Glutamatergic neuron (in vitro differentiated cells): Measurements from ENCODE around the gene ERCC1. TPM values are rescaled to one million over a fixed set of nuclear protein-coding genes. Genes with fewer than 3 reads are reported as not detected.

ENCODE experiments used
- DNase-seq: peaks from one replicate; pipeline ENCODE4 v3.0.0; 2022
- H3K27ac Mint-ChIP-seq: one replicate; pipeline ENCODE4 v1.8.0; 2020; ENCODE audit warnings: mild to moderate bottlenecking, mixed read lengths, inconsistent platforms; ENCODE audit not compliant: unreplicated experiment
- H3K27me3 Mint-ChIP-seq: one replicate; pipeline ENCODE4 v1.8.0; 2020; ENCODE audit warnings: mild to moderate bottlenecking, moderate library complexity, mixed read lengths, inconsistent platforms; ENCODE audit not compliant: unreplicated experiment
- H3K36me3 Mint-ChIP-seq: one replicate; pipeline ENCODE4 v1.8.0; 2020; ENCODE audit warnings: mild to moderate bottlenecking, mixed read lengths, inconsistent platforms; ENCODE audit not compliant: unreplicated experiment
- H3K4me1 Mint-ChIP-seq: one replicate; pipeline ENCODE4 v1.8.0; 2020; ENCODE audit warnings: mild to moderate bottlenecking, low read depth, mixed read lengths, inconsistent platforms; ENCODE audit not compliant: unreplicated experiment
- H3K4me3 Mint-ChIP-seq: one replicate; pipeline ENCODE4 v1.8.0; 2020; ENCODE audit warnings: mild to moderate bottlenecking, mixed read lengths, inconsistent platforms; ENCODE audit not compliant: unreplicated experiment
- H3K9me3 Mint-ChIP-seq: one replicate; pipeline ENCODE4 v1.8.0; 2020; ENCODE audit warnings: mild to moderate bottlenecking, moderate library complexity, mixed read lengths, inconsistent platforms; ENCODE audit not compliant: unreplicated experiment
- total RNA-seq: library from RNA; stranded (reverse); fragmentation: NEBNext Ultra II Directional; extraction: Animal tissue kit (Norgen Biotek cat#: 25700); gene quantifications from one replicate; pipeline ENCODE4 v1.2.1, GENCODE V29; 2021; ENCODE audit not compliant: unreplicated experiment
- TF ChIP-seq, protein P1 (sequence below): fragments of 200-600 bp; sonication (generic); IDR thresholded peaks from one replicate; pipeline ENCODE4 v1.5.0; 2021; ENCODE audit not compliant: partially characterized antibody, unreplicated experiment

ERCC1 gene
- total RNA-seq, 1 donor from 2014 or later = 65.7 TPM

DNA sequence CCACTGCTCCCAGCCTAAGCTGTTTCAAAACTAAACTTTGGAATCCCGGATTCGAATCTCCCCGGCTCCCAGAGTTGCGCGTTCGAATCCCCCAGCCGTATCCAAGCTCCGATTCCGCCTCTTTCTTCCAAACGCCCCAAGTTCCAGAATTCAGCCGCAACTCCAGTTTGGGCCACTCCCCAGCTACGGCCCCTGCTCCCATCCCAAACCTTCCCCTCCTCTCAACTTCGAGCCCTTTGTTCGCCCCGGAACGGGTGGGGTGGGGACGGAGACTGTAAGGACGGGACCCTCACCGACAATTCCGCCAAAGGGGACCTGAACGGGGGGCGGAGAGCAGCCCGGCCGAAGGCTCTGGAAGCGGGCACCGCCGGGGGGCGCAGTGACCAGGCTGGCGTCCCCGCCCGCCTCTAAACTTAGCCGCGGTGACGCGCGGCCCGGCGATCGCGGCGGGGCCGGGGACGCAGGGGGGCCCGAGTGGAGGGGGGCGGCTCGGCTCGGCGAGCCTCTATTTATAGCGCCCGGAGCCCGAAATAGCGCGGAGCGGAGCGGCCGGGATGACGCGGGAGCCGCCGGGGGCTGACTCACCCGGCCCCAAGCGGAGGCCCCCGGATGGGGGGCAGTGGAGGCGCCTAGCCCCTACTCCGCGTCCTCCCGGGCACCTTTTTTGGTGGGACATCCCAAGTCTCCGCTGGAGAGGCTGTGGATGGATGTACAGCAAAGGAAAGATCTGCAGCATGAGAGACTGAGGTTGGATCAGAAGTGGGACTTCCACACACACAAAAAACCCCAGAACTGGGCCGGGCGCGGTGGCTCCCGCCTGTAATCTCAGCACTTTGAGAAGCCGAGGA is 4.9 kb upstream of the ERCC1 start:
- TF ChIP-seq, protein P1, sequence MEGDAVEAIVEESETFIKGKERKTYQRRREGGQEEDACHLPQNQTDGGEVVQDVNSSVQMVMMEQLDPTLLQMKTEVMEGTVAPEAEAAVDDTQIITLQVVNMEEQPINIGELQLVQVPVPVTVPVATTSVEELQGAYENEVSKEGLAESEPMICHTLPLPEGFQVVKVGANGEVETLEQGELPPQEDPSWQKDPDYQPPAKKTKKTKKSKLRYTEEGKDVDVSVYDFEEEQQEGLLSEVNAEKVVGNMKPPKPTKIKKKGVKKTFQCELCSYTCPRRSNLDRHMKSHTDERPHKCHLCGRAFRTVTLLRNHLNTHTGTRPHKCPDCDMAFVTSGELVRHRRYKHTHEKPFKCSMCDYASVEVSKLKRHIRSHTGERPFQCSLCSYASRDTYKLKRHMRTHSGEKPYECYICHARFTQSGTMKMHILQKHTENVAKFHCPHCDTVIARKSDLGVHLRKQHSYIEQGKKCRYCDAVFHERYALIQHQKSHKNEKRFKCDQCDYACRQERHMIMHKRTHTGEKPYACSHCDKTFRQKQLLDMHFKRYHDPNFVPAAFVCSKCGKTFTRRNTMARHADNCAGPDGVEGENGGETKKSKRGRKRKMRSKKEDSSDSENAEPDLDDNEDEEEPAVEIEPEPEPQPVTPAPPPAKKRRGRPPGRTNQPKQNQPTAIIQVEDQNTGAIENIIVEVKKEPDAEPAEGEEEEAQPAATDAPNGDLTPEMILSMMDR = peak; percentile 20
- Mint-ChIP-seq H3K9me3 (peaks cover 4% of the 10 kb centered on the region), H3K36me3 (no peaks in the 10 kb centered on the region), H3K4me3 (peak overlapping the region; percentile 82), H3K27ac (no peak overlapping the region), H3K4me1 (no peaks in the 10 kb centered on the region), H3K27me3 (peaks cover 5% of the 10 kb centered on the region)
- DNase-seq = peak; percentile 57

DNA sequence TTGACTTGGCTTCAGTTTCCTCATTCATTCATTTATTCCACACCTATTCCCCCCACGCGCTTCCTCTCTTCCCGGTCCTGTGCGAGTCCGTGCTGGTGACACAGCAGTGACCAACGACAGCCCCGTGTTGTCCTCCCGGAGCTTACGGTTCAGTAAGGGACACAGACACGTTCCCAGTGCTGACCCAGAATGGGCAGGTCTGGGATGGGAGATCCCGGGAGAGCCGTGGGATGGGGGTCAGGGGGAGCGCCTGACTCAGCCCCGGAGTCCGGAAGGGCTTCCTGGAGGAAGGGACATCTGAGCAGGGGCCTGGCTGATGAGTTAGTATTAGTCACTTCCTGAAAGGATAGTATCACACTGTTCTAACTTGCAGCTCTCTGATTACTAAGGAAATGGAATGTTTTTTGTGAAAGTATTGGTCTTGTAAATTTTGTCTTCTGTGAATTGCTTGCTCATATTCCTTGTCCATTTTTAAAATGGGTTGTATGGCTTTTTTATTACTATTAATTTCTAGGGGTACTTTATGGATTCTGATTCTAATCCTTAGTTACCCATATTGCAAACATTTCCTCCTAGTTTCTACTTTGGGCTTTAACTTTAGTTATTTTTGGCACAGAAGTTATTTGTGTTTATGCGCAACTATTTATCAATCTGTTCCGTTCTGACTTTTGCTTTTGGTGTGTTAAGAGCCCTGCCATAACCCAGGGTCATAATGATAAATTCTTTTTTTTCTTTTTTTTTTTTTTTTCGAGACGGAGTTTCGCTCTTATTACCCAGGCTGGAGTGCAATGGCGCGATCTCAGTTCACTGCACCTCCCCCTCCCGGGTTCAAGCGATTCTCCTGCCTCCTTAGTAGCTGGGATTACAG is 708 bp upstream of the ERCC1 start:
- Mint-ChIP-seq H3K4me1 (peaks cover 6% of the 10 kb centered on the region), H3K36me3 (no peaks in the 10 kb centered on the region), H3K9me3 (peaks cover 8% of the 10 kb centered on the region), H3K27me3 (peaks cover 15% of the 10 kb centered on the region), H3K27ac (peak overlapping the region; percentile 98), H3K4me3 (peak overlapping the region; percentile 94)
- DNase-seq = no peak
- TF ChIP-seq, protein P1 = no peak

DNA sequence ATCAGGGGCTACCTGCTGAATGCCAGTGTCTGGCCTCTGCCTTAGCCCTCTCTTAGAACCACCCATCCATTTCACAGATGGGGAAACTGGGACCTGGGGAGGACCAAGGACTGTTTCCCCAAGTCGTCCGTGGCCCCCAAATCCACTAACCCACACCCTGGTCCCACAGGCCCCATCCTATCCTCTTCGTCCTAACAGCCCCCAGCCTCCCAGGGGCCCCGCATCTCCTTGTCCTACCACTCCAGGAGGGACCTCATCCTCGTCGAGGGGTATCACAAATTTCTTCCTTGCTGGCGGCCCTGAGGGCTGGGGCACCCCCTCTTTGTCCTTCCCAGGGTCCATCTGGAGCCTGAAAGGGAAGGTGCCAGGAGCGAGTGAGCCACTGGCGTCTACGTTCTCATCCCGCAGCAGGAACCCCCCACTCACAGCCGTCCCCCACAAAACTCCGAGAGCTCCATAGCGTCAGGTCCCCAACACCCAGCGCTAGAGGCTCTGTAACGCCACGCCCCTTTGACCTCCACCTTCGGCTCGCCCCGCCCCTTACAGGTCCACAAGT is 606 bp downstream of the ERCC1 start:
- H3K4me1 Mint-ChIP-seq = peaks cover 6% of the 10 kb centered on the region
- H3K4me3 Mint-ChIP-seq = peak overlapping the region; percentile 94
- H3K27me3 Mint-ChIP-seq = peaks cover 13% of the 10 kb centered on the region
- peaks cover 6% of the 10 kb centered on the region for H3K9me3 Mint-ChIP-seq
- TF ChIP-seq, protein P1 = no peak
- H3K36me3 Mint-ChIP-seq = no peaks in the 10 kb centered on the region
- DNase-seq = no peak
- H3K27ac Mint-ChIP-seq = peak overlapping the region; percentile 98

DNA sequence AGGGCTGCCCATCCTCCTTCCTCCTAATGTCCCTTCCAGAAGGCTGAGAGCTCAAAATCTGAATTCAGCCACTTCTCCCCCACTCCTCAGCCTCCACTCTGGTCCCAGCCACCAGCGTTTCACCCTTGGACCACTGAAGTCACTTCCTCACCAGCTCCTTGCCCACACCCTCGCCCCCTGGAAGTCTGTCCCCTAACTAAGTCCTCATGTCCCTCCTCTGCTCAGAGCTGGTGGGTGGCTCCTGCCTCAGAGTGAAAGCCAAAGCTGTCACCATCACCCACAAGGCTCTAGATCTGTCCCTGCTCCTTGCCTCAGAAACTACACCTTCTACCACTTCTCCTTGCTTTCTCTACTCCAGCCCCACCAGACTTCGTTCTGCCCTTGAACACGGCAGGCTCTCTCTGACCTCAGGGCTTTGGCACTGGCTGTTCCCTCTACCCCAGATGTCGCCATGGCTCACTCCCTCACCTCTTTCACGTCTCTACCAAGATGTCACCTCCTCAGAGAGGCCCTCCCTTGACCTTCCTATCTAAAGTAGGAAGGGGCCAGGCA is 1.7 kb downstream of the ERCC1 start:
- Mint-ChIP-seq H3K4me3 (peak overlapping the region; percentile 18), H3K27ac (peak overlapping the region; percentile 38), H3K27me3 (peaks cover 13% of the 10 kb centered on the region), H3K4me1 (peaks cover 6% of the 10 kb centered on the region), H3K9me3 (peaks cover 6% of the 10 kb centered on the region), H3K36me3 (no peaks in the 10 kb centered on the region)
- TF ChIP-seq, protein P1 = no peak
- DNase-seq = no peak
